Mesenchymal stem cell (in vitro differentiated cells and primary cell): ENCODE measurements around the gene ANKRD6.
A peak's percentile ranks its signal among the peaks of the same experiment; 100 is the strongest.

Experiments used
- DNase-seq: peaks from one replicate; pipeline ENCODE4 v3.0.0-alpha.2; 2013
- H2AFZ ChIP-seq: one replicate; pipeline ENCODE4 v1.6.1; 2013; ENCODE audit warnings: low read depth, mild to moderate bottlenecking, control low read depth, inconsistent platforms, low read length, moderate library complexity
- H2AK5ac ChIP-seq: 2 replicates; pipeline ENCODE4 v1.6.1; 2013; ENCODE audit warnings: low read length, moderate library complexity, mild to moderate bottlenecking, inconsistent platforms; ENCODE audit not compliant: severe bottlenecking
- H2BK120ac ChIP-seq: one replicate; pipeline ENCODE4 v1.6.1; 2013; ENCODE audit warnings: low read depth, mild to moderate bottlenecking, inconsistent platforms, low read length, moderate library complexity
- H2BK12ac ChIP-seq, 2 experiments: one replicate each; pipeline ENCODE4 v1.6.1; 2013; ENCODE audit warnings: inconsistent platforms in 2 of 2, low read length in 2 of 2, mild to moderate bottlenecking in 2 of 2, moderate library complexity in 2 of 2, control low read depth in 1 of 2
- H2BK15ac ChIP-seq: one replicate; pipeline ENCODE4 v1.6.1; 2013; ENCODE audit warnings: mild to moderate bottlenecking, low read depth, inconsistent platforms; ENCODE audit not compliant: poor library complexity, severe bottlenecking
- H2BK5ac ChIP-seq: 2 replicates; pipeline ENCODE4 v1.6.1; 2013; ENCODE audit warnings: low read depth, mild to moderate bottlenecking, low read length, control low read depth, inconsistent platforms; ENCODE audit not compliant: poor library complexity, severe bottlenecking
- H3K14ac ChIP-seq, 2 experiments: one replicate each; pipeline ENCODE4 v1.6.1; 2013; ENCODE audit warnings: inconsistent platforms in 2 of 2, low read length in 2 of 2, control low read depth in 1 of 2, mild to moderate bottlenecking in 1 of 2, moderate library complexity in 1 of 2
- H3K18ac ChIP-seq, 2 experiments: one replicate each; pipeline ENCODE4 v1.6.1; 2013; ENCODE audit warnings: inconsistent platforms in 2 of 2, low read length in 2 of 2, control low read depth in 1 of 2, low read depth in 1 of 2, mild to moderate bottlenecking in 1 of 2
- H3K23ac ChIP-seq, 2 experiments: one replicate each; pipeline ENCODE4 v1.6.1; 2013; ENCODE audit warnings: inconsistent platforms in 2 of 2, low read length in 2 of 2, mild to moderate bottlenecking in 2 of 2, moderate library complexity in 2 of 2, control low read depth in 1 of 2
- H3K27ac ChIP-seq: 2 replicates; pipeline ENCODE4 v1.5.1; 2013; ENCODE audit warnings: mild to moderate bottlenecking, moderate library complexity, low read length, control low read depth, inconsistent platforms; ENCODE audit not compliant: poor library complexity, severe bottlenecking
- H3K27me3 ChIP-seq, 2 experiments: 2 replicates each; pipeline versions ENCODE4 v1.6.1 to v1.7.0; 2013; ENCODE audit warnings: low read length in 2 of 2, mild to moderate bottlenecking in 2 of 2, moderate library complexity in 2 of 2, control low read depth in 1 of 2, inconsistent platforms in 1 of 2; ENCODE audit not compliant: control insufficient read depth in 1 of 2, insufficient read depth in 1 of 2
- H3K36me3 ChIP-seq, 2 experiments: 2 replicates each; pipeline versions ENCODE4 v1.6.1 to v1.7.0; 2013; ENCODE audit warnings: low read length in 2 of 2, control low read depth in 1 of 2, inconsistent platforms in 1 of 2, low read depth in 1 of 2, mild to moderate bottlenecking in 1 of 2; ENCODE audit not compliant: insufficient read depth in 2 of 2, control insufficient read depth in 1 of 2
- H3K4ac ChIP-seq, 2 experiments: one replicate each; pipeline ENCODE4 v1.6.1; 2013; ENCODE audit warnings: inconsistent platforms in 2 of 2, low read length in 2 of 2, mild to moderate bottlenecking in 2 of 2, moderate library complexity in 2 of 2, control low read depth in 1 of 2, low read depth in 1 of 2
- H3K4me1 ChIP-seq: 2 replicates; pipeline ENCODE4 v1.6.1; 2013; ENCODE audit warnings: low read depth, low read length, control low read depth; ENCODE audit not compliant: control insufficient read depth, insufficient read depth
- H3K4me2 ChIP-seq: 2 replicates; pipeline ENCODE4 v1.6.1; 2013; ENCODE audit warnings: low read length, mild to moderate bottlenecking, inconsistent platforms; ENCODE audit not compliant: poor library complexity, severe bottlenecking
- H3K4me3 ChIP-seq, 2 experiments: 2 replicates each; pipeline versions ENCODE4 v1.5.1 to v1.7.0; 2013; ENCODE audit warnings: low read length in 2 of 2, mild to moderate bottlenecking in 2 of 2, control low read depth in 1 of 2, low read depth in 1 of 2; ENCODE audit not compliant: insufficient read depth in 1 of 2
- H3K79me1 ChIP-seq: replicated peaks from 2 replicates; pipeline ENCODE4 v1.6.1; 2013; ENCODE audit warnings: mild to moderate bottlenecking, control low read depth, low read length, inconsistent platforms; ENCODE audit not compliant: poor library complexity, severe bottlenecking
- H3K9ac ChIP-seq: 2 replicates; pipeline ENCODE4 v1.7.0; 2013; ENCODE audit warnings: mild to moderate bottlenecking, low read length, moderate library complexity
- H3K9me3 ChIP-seq: 2 replicates; pipeline ENCODE4 v1.7.0; 2013; ENCODE audit warnings: mild to moderate bottlenecking, low read length; ENCODE audit not compliant: control insufficient read depth
- H4K8ac ChIP-seq: one replicate; pipeline ENCODE4 v1.6.1; 2013; ENCODE audit warnings: inconsistent platforms, mild to moderate bottlenecking, low read length, moderate library complexity
- H4K91ac ChIP-seq: one replicate; pipeline ENCODE4 v1.6.1; 2013; ENCODE audit warnings: mild to moderate bottlenecking, low read length, inconsistent platforms
- WGBS: methylation state at CpG from one replicate; pipeline ENCODE4 v1.1.7; 2013; ENCODE audit warnings: mixed read lengths; 5-methylcytosine and 5-hydroxymethylcytosine counted together

The ANKRD6 gene

DNA sequence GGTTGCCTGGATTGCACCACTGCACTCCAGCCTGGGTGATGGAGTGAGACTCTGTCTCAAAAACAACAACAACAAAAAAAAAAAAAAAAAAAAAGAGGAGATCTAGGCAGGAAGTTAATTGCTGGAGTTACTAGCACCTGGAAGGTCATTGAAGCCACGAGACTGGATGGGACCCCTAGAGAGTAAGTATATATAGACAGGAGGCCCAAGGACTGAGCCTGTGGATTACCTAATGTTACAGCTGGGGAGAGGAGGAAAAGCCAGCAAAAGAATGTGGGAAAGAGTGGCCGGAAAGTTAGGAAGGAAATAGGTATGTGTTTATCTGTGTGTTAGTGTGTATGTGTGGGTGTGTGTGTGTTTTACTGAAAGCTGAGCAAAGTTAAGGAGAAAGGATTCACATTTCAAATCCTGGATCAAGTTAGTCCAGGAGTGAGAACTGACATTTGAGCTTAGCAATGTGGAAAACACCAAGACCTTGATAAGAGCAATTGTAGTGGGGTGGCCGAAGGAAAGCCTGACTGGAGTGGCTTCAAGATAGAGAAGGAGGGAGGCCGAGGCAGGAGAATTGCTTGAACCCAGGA lies 38.4 kb downstream of the ANKRD6 start:
- WGBS: 78% methylated on average over 3 of the region's 4 CpGs
- Histone ChIP-seq H3K36me3 (no peaks in the 10 kb centered on the region), H3K14ac (no peak overlapping the region), H4K8ac (no peak overlapping the region), H3K23ac (no peak overlapping the region), H2BK5ac (no peak overlapping the region), H3K4me2 (no peak overlapping the region), H3K79me1 (no peaks in the 10 kb centered on the region), H2AK5ac (no peak overlapping the region), H3K18ac (no peak overlapping the region), H3K9me3 (no peaks in the 10 kb centered on the region), H3K27ac (no peak overlapping the region), H2AFZ (no peak overlapping the region), H2BK12ac (no peak overlapping the region), H3K4me3 (no peak overlapping the region), H3K9ac (no peak overlapping the region), H3K4ac (no peak overlapping the region), H2BK120ac (no peak overlapping the region), H2BK15ac (no peak overlapping the region), H3K4me1 (no peaks in the 10 kb centered on the region), H4K91ac (no peak overlapping the region), H3K27me3 (peaks cover 0 to 6% of the 10 kb centered on the region in 2 experiments)
- no peak for DNase-seq

DNA sequence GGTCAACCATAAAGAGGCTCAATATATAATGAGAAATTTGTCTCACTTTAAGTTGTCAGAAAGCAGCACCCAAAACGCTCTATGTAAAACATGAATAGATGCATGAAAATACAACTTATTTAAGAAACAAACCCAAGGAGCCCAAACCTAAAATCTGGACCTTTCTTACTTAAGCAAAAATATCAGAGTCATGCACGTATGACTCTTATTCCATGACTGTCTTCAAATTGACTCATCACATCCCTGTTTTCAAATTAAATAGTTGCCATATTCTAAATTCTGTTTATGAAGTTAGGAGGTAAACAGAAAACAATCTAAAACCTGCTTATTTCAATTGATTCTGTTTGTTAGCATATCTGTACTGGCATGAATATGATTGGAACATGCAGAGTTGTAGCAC lies 42.1 kb downstream of the ANKRD6 start:
- Histone ChIP-seq H3K4ac (no peak overlapping the region), H3K79me1 (no peaks in the 10 kb centered on the region)

DNA sequence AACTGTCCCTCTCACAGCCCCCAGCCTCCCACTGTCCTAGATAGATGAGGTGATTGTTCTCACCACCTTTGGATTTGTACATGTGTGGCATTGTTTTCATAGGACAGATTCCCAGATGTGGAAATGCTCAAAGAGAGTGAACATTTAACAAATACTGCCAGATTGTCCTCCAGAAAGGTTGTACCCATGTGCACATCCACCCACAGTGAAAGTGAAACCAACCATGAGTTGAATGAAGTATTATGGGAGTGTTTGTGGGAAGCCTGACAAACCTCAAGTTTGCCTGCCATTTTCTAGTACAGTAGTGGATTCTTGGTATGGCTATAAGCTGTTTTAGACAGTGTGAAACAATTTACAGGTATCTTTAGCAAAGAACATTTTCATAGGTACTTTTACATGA lies 42.7 kb downstream of the ANKRD6 start:
- Histone ChIP-seq H3K4me2 (no peak overlapping the region), H3K23ac (no peak overlapping the region), H4K91ac (no peak overlapping the region), H3K4me3 (peak overlapping the region in 1 of 2 experiments; percentile 68), H3K14ac (no peak overlapping the region), H3K27ac (no peak overlapping the region), H2AFZ (no peak overlapping the region), H2BK5ac (no peak overlapping the region), H2BK12ac (no peak overlapping the region), H3K36me3 (no peaks in the 10 kb centered on the region), H2AK5ac (no peak overlapping the region), H4K8ac (no peak overlapping the region), H3K9ac (peak overlapping the region; percentile 68), H3K4me1 (no peaks in the 10 kb centered on the region), H3K27me3 (no peaks in the 10 kb centered on the region), H3K18ac (no peak overlapping the region), H3K4ac (no peak overlapping the region), H3K9me3 (no peaks in the 10 kb centered on the region), H3K79me1 (no peaks in the 10 kb centered on the region), H2BK15ac (no peak overlapping the region), H2BK120ac (no peak overlapping the region)
- DNase-seq: peak; percentile 19

More for the DNA sequence above, 42.1 kb downstream of the ANKRD6 start:
- Histone ChIP-seq H3K4me2 (no peak overlapping the region), H3K9ac (peak overlapping the region; percentile 68), H2BK15ac (no peak overlapping the region), H3K4me3 (peak overlapping the region in 1 of 2 experiments; percentile 68), H3K23ac (no peak overlapping the region), H4K8ac (no peak overlapping the region), H3K36me3 (no peaks in the 10 kb centered on the region), H3K27ac (no peak overlapping the region), H3K9me3 (no peaks in the 10 kb centered on the region), H3K14ac (no peak overlapping the region), H2BK12ac (no peak overlapping the region), H3K27me3 (no peaks in the 10 kb centered on the region), H2AK5ac (no peak overlapping the region), H3K4me1 (no peaks in the 10 kb centered on the region), H3K18ac (no peak overlapping the region), H2AFZ (no peak overlapping the region), H2BK5ac (no peak overlapping the region), H2BK120ac (no peak overlapping the region), H4K91ac (no peak overlapping the region)
- 84% methylated on average over 2 of the region's 2 CpGs for WGBS
- no peak for DNase-seq

DNA sequence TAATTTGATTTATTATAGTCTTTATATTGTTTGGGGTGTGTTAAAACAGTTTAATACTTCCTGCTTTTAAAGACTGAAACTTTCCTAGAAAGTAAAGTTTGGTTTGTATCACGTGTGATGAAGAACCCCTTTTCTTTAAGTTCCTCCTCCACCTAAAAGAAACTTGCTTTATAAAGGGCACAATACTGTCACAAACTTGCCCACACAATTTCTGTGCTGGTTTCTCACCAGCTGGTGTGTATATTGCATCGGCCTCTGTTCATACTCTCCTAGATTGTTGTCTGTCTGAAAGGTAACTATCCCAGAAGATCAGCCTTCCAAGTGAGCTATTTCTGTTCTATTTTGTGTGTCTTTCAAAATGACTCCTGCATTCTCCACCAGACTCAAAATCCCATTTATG lies 46.9 kb downstream of the ANKRD6 start:
- Histone ChIP-seq H3K4ac (no peak overlapping the region), H4K91ac (no peak overlapping the region), H3K9me3 (no peaks in the 10 kb centered on the region), H2BK15ac (no peak overlapping the region), H3K9ac (no peak overlapping the region), H3K27ac (no peak overlapping the region), H3K4me3 (no peak overlapping the region), H2AK5ac (no peak overlapping the region), H4K8ac (no peak overlapping the region), H3K36me3 (no peaks in the 10 kb centered on the region), H2BK120ac (no peak overlapping the region), H2AFZ (no peak overlapping the region), H3K79me1 (no peaks in the 10 kb centered on the region), H3K4me2 (no peak overlapping the region), H3K18ac (no peak overlapping the region), H3K23ac (no peak overlapping the region), H3K27me3 (no peaks in the 10 kb centered on the region), H2BK12ac (no peak overlapping the region), H3K14ac (no peak overlapping the region), H2BK5ac (no peak overlapping the region), H3K4me1 (no peaks in the 10 kb centered on the region)
- WGBS: 100% methylated on average over 1 of the region's 2 CpGs
- no peak for DNase-seq
